SK-N-SH treated with all-trans-retinoic acid at 6 μM for 48 hours (cell line): ENCODE measurements around the gene TINAGL1.

ENCODE experiments used
- ISL1 ChIP-seq: fragments of 250-450 bp; sonication (Bioruptor Pico); IDR thresholded peaks from 2 replicates; pipeline ENCODE4 v2.1.2; 2022; ENCODE audit warnings: mild to moderate bottlenecking, moderate library complexity
- PATZ1 ChIP-seq: fragments of 250-450 bp; sonication (Bioruptor Pico); IDR thresholded peaks from 2 replicates; pipeline ENCODE4 v1.8.0; 2020; ENCODE audit warnings: mild to moderate bottlenecking, moderate library complexity, borderline replicate concordance
- POU6F1 ChIP-seq: fragments of 250-450 bp; sonication (Bioruptor Pico); IDR thresholded peaks from 2 replicates; pipeline ENCODE4 v1.8.0; 2021; ENCODE audit warnings: low read depth, mild to moderate bottlenecking, moderate library complexity, borderline replicate concordance

- no peak for TF ChIP-seq POU6F1 (CRISPR knock-in tag)
- TF ChIP-seq ISL1, result no peak
- TF ChIP-seq PATZ1 (CRISPR knock-in tag), result no peak
These were observed 23.8 kb upstream of the TINAGL1 start for GRCh38 chr1:31552489-31552888.
